K562 (cell line): ENCODE results near the gene SHISA9.

Source experiments
- HDGF ChIP-seq: fragments of 450-650 bp; IDR thresholded peaks from 2 replicates; pipeline ENCODE4 v1.6.1; 2016
- ZC3H4 ChIP-seq: sonication (generic); formaldehyde crosslinking; IDR thresholded peaks from 2 replicates; pipeline ENCODE4 v1.9.0; 2021; ENCODE audit warnings: missing genetic modification reagents, borderline replicate concordance
- TF ChIP-seq, protein P1 (sequence below), 3 experiments: IDR thresholded peaks in 2 of 3; conservative IDR thresholded peaks in 1 of 3; 2 replicates each; pipeline ENCODE4 v1.5.1; 2011 to 2012; ENCODE audit warnings: low read length in 3 of 3, mild to moderate bottlenecking in 3 of 3, control low read depth in 2 of 3, improper control_type of control experiment in 1 of 3, inconsistent platforms in 1 of 3, low read depth in 1 of 3, mixed read lengths in 1 of 3, moderate library complexity in 1 of 3; ENCODE audit not compliant: insufficient read depth in 2 of 3

DNA sequence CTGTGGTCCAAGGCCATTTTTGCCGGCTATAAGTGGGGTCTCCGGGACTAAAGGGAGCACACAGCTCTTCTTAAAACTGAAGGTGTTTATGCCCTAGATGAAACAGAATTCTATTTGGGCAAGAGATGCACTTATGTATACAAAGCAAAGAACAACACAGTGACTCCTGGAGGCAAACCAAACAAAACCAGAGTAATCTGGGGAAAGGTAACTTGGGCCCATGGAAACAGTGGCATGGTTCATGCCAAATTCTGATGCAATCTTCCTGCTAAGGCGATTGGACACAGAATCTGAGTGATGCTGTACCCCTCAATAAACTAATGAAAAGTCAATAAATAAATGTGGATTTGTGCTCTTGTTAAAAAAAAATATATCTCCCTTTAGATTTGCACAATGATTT is 20.2 kb upstream of the SHISA9 start:
- TF ChIP-seq, protein P1, sequence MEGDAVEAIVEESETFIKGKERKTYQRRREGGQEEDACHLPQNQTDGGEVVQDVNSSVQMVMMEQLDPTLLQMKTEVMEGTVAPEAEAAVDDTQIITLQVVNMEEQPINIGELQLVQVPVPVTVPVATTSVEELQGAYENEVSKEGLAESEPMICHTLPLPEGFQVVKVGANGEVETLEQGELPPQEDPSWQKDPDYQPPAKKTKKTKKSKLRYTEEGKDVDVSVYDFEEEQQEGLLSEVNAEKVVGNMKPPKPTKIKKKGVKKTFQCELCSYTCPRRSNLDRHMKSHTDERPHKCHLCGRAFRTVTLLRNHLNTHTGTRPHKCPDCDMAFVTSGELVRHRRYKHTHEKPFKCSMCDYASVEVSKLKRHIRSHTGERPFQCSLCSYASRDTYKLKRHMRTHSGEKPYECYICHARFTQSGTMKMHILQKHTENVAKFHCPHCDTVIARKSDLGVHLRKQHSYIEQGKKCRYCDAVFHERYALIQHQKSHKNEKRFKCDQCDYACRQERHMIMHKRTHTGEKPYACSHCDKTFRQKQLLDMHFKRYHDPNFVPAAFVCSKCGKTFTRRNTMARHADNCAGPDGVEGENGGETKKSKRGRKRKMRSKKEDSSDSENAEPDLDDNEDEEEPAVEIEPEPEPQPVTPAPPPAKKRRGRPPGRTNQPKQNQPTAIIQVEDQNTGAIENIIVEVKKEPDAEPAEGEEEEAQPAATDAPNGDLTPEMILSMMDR (IDR thresholded peaks at IDR 0.05 in 2 of 3, conservative IDR thresholded peaks at IDR 0.05 in 1 of 3; ENCODE audit: insufficient read depth in 2 of 3, low read depth in 1 of 3, low read length in 3 of 3) = no peak
- TF ChIP-seq ZC3H4 (CRISPR knock-in tag) = no peak
- no peak for TF ChIP-seq HDGF
